ENCODE results near the gene PRR33.

Gene PRR33

GRCh38 chr11:1881442-1882264 lies 10.0 kb downstream of the PRR33 start:
- no peak for DNase-seq (ENCODE audit: extremely low read depth, insufficient read length)
- no peak overlapping the region for H3K4me3 ChIP-seq (replicated peaks; ENCODE audit: low read depth, low read length)
- peaks cover 41% of the 10 kb centered on the region for H3K36me3 ChIP-seq (ENCODE audit: control insufficient read depth, insufficient read depth, low read length)
- TF ChIP-seq CTCF (IDR thresholded peaks at IDR 0.05; ENCODE audit: insufficient read depth, low read length, poor library complexity, severe bottlenecking) = no peak
- H3K27me3 ChIP-seq (replicated peaks; ENCODE audit: control insufficient read depth, insufficient read depth, low read length) = no peaks in the 10 kb centered on the region

DNA sequence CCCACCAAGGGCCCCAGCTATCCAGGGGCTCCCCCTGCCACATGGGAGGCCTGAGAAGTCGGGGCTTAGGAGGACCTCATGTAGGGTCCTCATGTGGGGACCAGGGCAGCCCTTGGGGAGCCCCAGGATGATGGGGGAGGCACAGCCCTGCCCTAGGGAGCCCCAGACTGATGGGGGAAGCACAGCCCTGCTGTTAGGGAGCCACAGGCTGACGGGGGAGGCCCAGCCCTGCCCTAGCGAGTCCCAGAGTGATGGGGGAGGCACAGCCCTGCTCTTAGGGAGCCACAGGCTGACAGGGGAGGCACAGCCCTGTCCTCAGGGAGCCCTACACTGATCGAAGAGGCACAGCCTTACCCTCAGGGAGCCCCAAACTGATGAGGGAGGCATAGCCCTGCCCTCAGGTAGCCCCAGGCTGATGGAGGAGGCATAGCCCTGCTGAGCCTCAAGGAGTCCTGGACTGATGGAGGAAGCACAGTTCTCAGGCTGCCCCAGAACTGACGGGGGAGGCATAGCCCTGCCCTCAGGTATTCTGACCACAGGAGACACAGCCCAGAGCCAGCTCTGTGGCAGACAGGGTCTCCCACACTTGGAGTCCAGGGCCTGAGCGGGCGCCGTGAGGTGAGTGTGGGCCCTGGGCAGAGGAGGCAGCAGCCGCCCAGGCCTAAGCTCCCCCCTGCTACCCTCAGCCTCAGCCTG lies 10.8 kb downstream of the PRR33 start:
- TF ChIP-seq CTCF (IDR thresholded peaks at IDR 0.05; ENCODE audit: insufficient read depth, low read length, poor library complexity, severe bottlenecking) = no peak
- Histone ChIP-seq H3K27me3 (replicated peaks; ENCODE audit: control insufficient read depth, insufficient read depth, low read length) (no peaks in the 10 kb centered on the region), H3K36me3 (ENCODE audit: control insufficient read depth, insufficient read depth, low read length) (peaks cover 41% of the 10 kb centered on the region), H3K4me3 (replicated peaks; ENCODE audit: low read depth, low read length) (no peak overlapping the region)
- no peak for DNase-seq (ENCODE audit: extremely low read depth, insufficient read length)

DNA sequence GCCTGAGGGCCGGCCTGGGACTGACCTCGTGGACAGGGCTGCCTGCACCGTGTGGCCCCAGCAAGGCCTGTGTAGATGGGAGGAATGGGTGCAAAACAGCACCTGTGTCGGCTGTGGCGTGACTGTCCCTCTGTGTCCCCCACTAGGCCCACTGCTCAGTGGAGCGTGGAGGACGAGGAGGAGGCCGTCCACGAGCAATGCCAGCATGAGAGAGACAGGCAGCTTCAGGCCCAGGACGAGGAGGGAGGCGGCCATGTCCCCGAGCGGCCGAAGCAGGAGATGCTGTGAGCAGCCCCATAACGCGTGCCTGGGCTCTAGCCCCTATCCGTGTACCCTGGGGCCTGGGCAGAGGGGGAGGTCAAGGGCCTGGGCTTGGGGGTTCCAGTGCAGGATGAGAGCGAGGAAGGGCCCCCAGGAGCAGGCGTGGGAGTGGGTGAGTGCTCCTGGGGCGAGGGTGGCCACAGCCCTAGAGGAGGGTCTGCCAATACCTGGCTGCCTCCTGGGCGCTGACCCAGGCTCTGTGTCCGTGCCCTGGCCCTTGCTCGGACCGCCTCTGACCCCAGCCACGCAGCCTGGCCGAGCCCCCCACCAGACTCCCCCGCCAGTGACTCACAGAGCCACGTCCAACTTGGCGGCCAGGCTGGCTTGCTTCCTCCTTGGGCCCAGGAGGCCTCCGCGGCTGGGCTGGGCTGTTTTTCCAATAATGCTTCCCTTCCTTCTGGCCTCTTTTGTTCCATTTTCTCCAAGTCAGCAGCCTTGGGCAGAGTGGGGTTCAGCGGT lies 11.6 kb downstream of the PRR33 start:
- DNase-seq (ENCODE audit: extremely low read depth, insufficient read length) = no peak
- Histone ChIP-seq H3K27me3 (replicated peaks; ENCODE audit: control insufficient read depth, insufficient read depth, low read length) (no peaks in the 10 kb centered on the region), H3K4me3 (replicated peaks; ENCODE audit: low read depth, low read length) (no peak overlapping the region), H3K36me3 (ENCODE audit: control insufficient read depth, insufficient read depth, low read length) (peaks cover 37% of the 10 kb centered on the region)
- TF ChIP-seq CTCF (IDR thresholded peaks at IDR 0.05; ENCODE audit: insufficient read depth, low read length, poor library complexity, severe bottlenecking) = no peak

GRCh38 chr11:1879342-1879940 lies 12.3 kb downstream of the PRR33 start:
- peaks cover 33% of the 10 kb centered on the region for H3K36me3 ChIP-seq (ENCODE audit: control insufficient read depth, insufficient read depth, low read length)
- H3K4me3 ChIP-seq (replicated peaks; ENCODE audit: low read depth, low read length) = no peak overlapping the region
- H3K27me3 ChIP-seq (replicated peaks; ENCODE audit: control insufficient read depth, insufficient read depth, low read length) = no peaks in the 10 kb centered on the region
- no peak for DNase-seq (ENCODE audit: extremely low read depth, insufficient read length)
- no peak for TF ChIP-seq CTCF (IDR thresholded peaks at IDR 0.05; ENCODE audit: insufficient read depth, low read length, poor library complexity, severe bottlenecking)

- Histone ChIP-seq H3K36me3 (ENCODE audit: control insufficient read depth, insufficient read depth, low read length) (peaks cover 23% of the 10 kb centered on the region), H3K4me3 (replicated peaks; ENCODE audit: low read depth, low read length) (no peak overlapping the region), H3K27me3 (replicated peaks; ENCODE audit: control insufficient read depth, insufficient read depth, low read length) (no peaks in the 10 kb centered on the region)
- no peak for TF ChIP-seq CTCF (IDR thresholded peaks at IDR 0.05; ENCODE audit: insufficient read depth, low read length, poor library complexity, severe bottlenecking)
- no peak for DNase-seq (ENCODE audit: extremely low read depth, insufficient read length)
Observed at GRCh38 chr11:1878137-1879031, 13.3 kb downstream of the PRR33 start.

Data from GM06990 (cell line).